Endothelial cell (in vitro differentiated cells): ENCODE data around the gene HLA-DQB2. TPM values are rescaled to one million over a fixed set of nuclear protein-coding genes. Genes with fewer than 3 reads are reported as not detected.
"Not testable (repeated sequence)": the region's sequence is repeated elsewhere in the genome, so short reads cannot be mapped to it uniquely, and the experiment has no call there.

Source experiments
- DNase-seq: peaks from one replicate; pipeline ENCODE4 v3.0.0; 2021; ENCODE audit warnings: low spot score
- H3K27ac Mint-ChIP-seq: one replicate; pipeline ENCODE4 v1.8.0; 2021; ENCODE audit warnings: mixed read lengths, inconsistent platforms; ENCODE audit not compliant: unreplicated experiment
- H3K27me3 Mint-ChIP-seq: one replicate; pipeline ENCODE4 v1.8.0; 2021; ENCODE audit warnings: mild to moderate bottlenecking, moderate library complexity, mixed read lengths, inconsistent platforms; ENCODE audit not compliant: unreplicated experiment
- H3K36me3 Mint-ChIP-seq: one replicate; pipeline ENCODE4 v1.8.0; 2021; ENCODE audit warnings: mild to moderate bottlenecking, low read depth, mixed read lengths, inconsistent platforms; ENCODE audit not compliant: unreplicated experiment
- H3K4me1 Mint-ChIP-seq: one replicate; pipeline ENCODE4 v1.8.0; 2021; ENCODE audit warnings: mild to moderate bottlenecking, mixed read lengths, inconsistent platforms; ENCODE audit not compliant: unreplicated experiment
- H3K4me3 Mint-ChIP-seq: one replicate; pipeline ENCODE4 v1.8.0; 2021; ENCODE audit warnings: mild to moderate bottlenecking, mixed read lengths, inconsistent platforms; ENCODE audit not compliant: unreplicated experiment
- H3K9me3 Mint-ChIP-seq: one replicate; pipeline ENCODE4 v1.8.0; 2021; ENCODE audit warnings: mixed read lengths, inconsistent platforms; ENCODE audit not compliant: unreplicated experiment
- CTCF ChIP-seq: fragments of 200-600 bp; sonication (generic); IDR thresholded peaks from one replicate; pipeline ENCODE4 v1.5.0; 2021; ENCODE audit warnings: antibody characterized with exemption; ENCODE audit not compliant: unreplicated experiment
- total RNA-seq: library from RNA; stranded (reverse); fragmentation: NEBNext Ultra II Directional; extraction: Animal tissue kit (Norgen Biotek cat#: 25700); gene quantifications from one replicate; pipeline ENCODE4 v1.2.1, GENCODE V29; 2021; ENCODE audit not compliant: unreplicated experiment

Gene HLA-DQB2
- total RNA-seq, 1 donor from 2014 or later: 0.31 TPM

GRCh38 chr6:32759669-32760068 is 3.7 kb downstream of the HLA-DQB2 start:
- Mint-ChIP-seq H3K4me3 (no peak overlapping the region), H3K27ac (no peak overlapping the region), H3K36me3 (no peaks in the 10 kb centered on the region), H3K27me3 (no peaks in the 10 kb centered on the region), H3K9me3 (no peaks in the 10 kb centered on the region), H3K4me1 (no peaks in the 10 kb centered on the region)
- DNase-seq: no peak
- TF ChIP-seq CTCF: no peak

- H3K27me3 Mint-ChIP-seq: no peaks in the 10 kb centered on the region
- H3K4me1 Mint-ChIP-seq: peaks cover 4% of the 10 kb centered on the region
- H3K27ac Mint-ChIP-seq: no peak overlapping the region
- TF ChIP-seq CTCF: no peak
- DNase-seq: no peak
- no peaks in the 10 kb centered on the region for H3K9me3 Mint-ChIP-seq
- H3K4me3 Mint-ChIP-seq: no peak overlapping the region
- no peaks in the 10 kb centered on the region for H3K36me3 Mint-ChIP-seq
Observed at GRCh38 chr6:32752580-32752979, 10.8 kb downstream of the HLA-DQB2 start.

GRCh38 chr6:32745649-32746048 is 17.7 kb downstream of the HLA-DQB2 start:
- not testable (repeated sequence) for H3K27me3 Mint-ChIP-seq, H3K36me3 Mint-ChIP-seq, H3K4me3 Mint-ChIP-seq, H3K27ac Mint-ChIP-seq, H3K9me3 Mint-ChIP-seq, DNase-seq
- H3K4me1 Mint-ChIP-seq: peaks cover 11% of the 10 kb centered on the region

- DNase-seq: no peak
- H3K4me1 Mint-ChIP-seq: peaks cover 11% of the 10 kb centered on the region
- no peaks in the 10 kb centered on the region for H3K36me3 Mint-ChIP-seq
- no peaks in the 10 kb centered on the region for H3K9me3 Mint-ChIP-seq
- TF ChIP-seq CTCF: no peak
- no peak overlapping the region for H3K4me3 Mint-ChIP-seq
- H3K27me3 Mint-ChIP-seq: no peaks in the 10 kb centered on the region
- H3K27ac Mint-ChIP-seq: no peak overlapping the region
Observed at GRCh38 chr6:32744776-32745175, 18.6 kb downstream of the HLA-DQB2 start.

- TF ChIP-seq CTCF: no peak
- Mint-ChIP-seq H3K36me3 (no peaks in the 10 kb centered on the region), H3K9me3 (no peaks in the 10 kb centered on the region), H3K4me1 (peaks cover 11% of the 10 kb centered on the region), H3K4me3 (no peak overlapping the region), H3K27ac (no peak overlapping the region), H3K27me3 (no peaks in the 10 kb centered on the region)
- no peak for DNase-seq
Observed at GRCh38 chr6:32742374-32742773, 21.0 kb downstream of the HLA-DQB2 start.
